ENCODE data around the gene XPR1. TPM values are rescaled to one million over a fixed set of nuclear protein-coding genes. Genes with fewer than 3 reads are reported as not detected.

XPR1 gene
- total and polyA plus RNA-seq, 2 of the 8 experiments (the other 6 are each of a cell fraction or from before 2014, with no cell fraction given), result 28.6 to 43.9 TPM

- FAIRE-seq (no peak), DNase-seq (ENCODE audit: low read depth in 1 of 2, low spot score in 2 of 2) (no peak)
- Histone ChIP-seq H3K4me2 (ENCODE audit: insufficient read depth in 1 of 2, low read depth in 2 of 2, low read length in 2 of 2) (no peak overlapping the region), H3K4me1 (replicated peaks in 1 of 4; ENCODE audit: control insufficient read depth in 3 of 4, insufficient read depth in 4 of 4, low read length in 3 of 4) (no peaks in the 10 kb centered on the region), H3K79me2 (ENCODE audit: control insufficient read depth in 1 of 2, insufficient read depth in 2 of 2, low read length in 2 of 2) (no peaks in the 10 kb centered on the region), H4K8ac (ENCODE audit: extremely low read depth, insufficient read depth, low read length) (no peak overlapping the region), H3K4ac (replicated peaks; ENCODE audit: insufficient read length, low read depth, low read length) (no peak overlapping the region), H3K79me1 (ENCODE audit: low read depth, low read length) (no peaks in the 10 kb centered on the region), H2BK15ac (ENCODE audit: low read length) (no peak overlapping the region), H3K27ac (ENCODE audit: low read depth, low read length) (no peak overlapping the region), H3K23ac (ENCODE audit: insufficient read length) (no peak overlapping the region), H3K4me3 (ENCODE audit: extremely low read depth in 1 of 4, insufficient read depth in 2 of 4, low read depth in 3 of 4, low read length in 4 of 4) (no peak overlapping the region), H3K9ac (replicated peaks in 1 of 4; ENCODE audit: extremely low read depth in 1 of 4, low read depth in 3 of 4, low read length in 3 of 4) (no peak overlapping the region), H3K27me3 (replicated peaks in 1 of 4; ENCODE audit: control insufficient read depth in 3 of 4, extremely low read depth in 1 of 4, insufficient read depth in 3 of 4, low read length in 3 of 4) (no peaks in the 10 kb centered on the region), H4K91ac (replicated peaks; ENCODE audit: insufficient read length, low read length) (no peak overlapping the region), H3K18ac (ENCODE audit: extremely low read depth, low read length) (no peak overlapping the region), H2AFZ (ENCODE audit: low read length) (no peak overlapping the region), H4K20me1 (replicated peaks in 1 of 2; ENCODE audit: control insufficient read depth in 1 of 2, insufficient read depth in 2 of 2, low read length in 2 of 2) (no peaks in the 10 kb centered on the region), H4K5ac (ENCODE audit: insufficient read length, low read depth, low read length) (no peak overlapping the region), H2BK12ac (ENCODE audit: low read depth, low read length) (no peak overlapping the region), H3K14ac (ENCODE audit: insufficient read length) (no peak overlapping the region), H2BK120ac (replicated peaks; ENCODE audit: low read depth, low read length) (no peak overlapping the region), H3K23me2 (ENCODE audit: low read depth, low read length) (no peaks in the 10 kb centered on the region), H2AK5ac (ENCODE audit: low read depth, low read length) (no peak overlapping the region), H3K9me3 (ENCODE audit: insufficient read depth in 2 of 2, low read depth in 1 of 2, low read length in 1 of 2) (no peaks in the 10 kb centered on the region), H3K36me3 (ENCODE audit: control insufficient read depth in 2 of 4, insufficient read depth in 4 of 4, low read length in 3 of 4) (no peaks in the 10 kb centered on the region; a peak in 1 of 8 replicates), H2BK5ac (ENCODE audit: low read depth, low read length) (no peak overlapping the region), H2BK20ac (ENCODE audit: low read length) (no peak overlapping the region), H3K56ac (replicated peaks; ENCODE audit: insufficient read length, low read depth, low read length) (no peak overlapping the region)
- 95% methylated on average over 7 of the region's 7 CpGs; no CpG with 5 or more reads in 1 of the 2 experiments for WGBS, 2 experiments (ENCODE audit: extremely low coverage in 1 of 2, insufficient coverage in 1 of 2, insufficient read length in 1 of 2, insufficient replicate concordance in 2 of 2, low coverage in 1 of 2, low lambda C conversion rate in 2 of 2, missing lambda C conversion rate in 1 of 2)
- POLR2A ChIA-PET (ENCODE audit: partially characterized antibody), result no interaction called here
- TF ChIP-seq ATF3 (IDR thresholded peaks at IDR 0.05; ENCODE audit: insufficient read depth, low read depth, low read length) (no peak), CHD1 (IDR thresholded peaks at IDR 0.05; ENCODE audit: low read depth, low read length) (no peak), KDM4A (IDR thresholded peaks at IDR 0.05; ENCODE audit: low read depth, low read length, severe bottlenecking) (no peak), TAF1 (IDR thresholded peaks at IDR 0.05; ENCODE audit: low read depth, low read length) (no peak), EZH2 (IDR thresholded peaks at IDR 0.05; ENCODE audit: low read depth, low read length, severe bottlenecking) (no peak), CHD2 (IDR thresholded peaks at IDR 0.05; ENCODE audit: low read length) (no peak)
- CTCF ChIA-PET (ENCODE audit: partially characterized antibody), result interaction anchor here (0.6 to 1.5 kb wide), 8 partner anchors 9 to 254 kb away, joined by 3 to 7 read pairs (median 3); no protein-coding TSS in a partner anchor
Measured at GRCh38 chr1:180887841-180888240, 256.0 kb downstream of the XPR1 start.

Data from H1 (cell line).